Measurements from ENCODE around the gene EIF2S2. TPM values are rescaled to one million over a fixed set of nuclear protein-coding genes. Genes with fewer than 3 reads are reported as not detected.

EIF2S2 gene
- total and polyA plus RNA-seq, 2 donors = 54.8 to 58.1 TPM

DNA sequence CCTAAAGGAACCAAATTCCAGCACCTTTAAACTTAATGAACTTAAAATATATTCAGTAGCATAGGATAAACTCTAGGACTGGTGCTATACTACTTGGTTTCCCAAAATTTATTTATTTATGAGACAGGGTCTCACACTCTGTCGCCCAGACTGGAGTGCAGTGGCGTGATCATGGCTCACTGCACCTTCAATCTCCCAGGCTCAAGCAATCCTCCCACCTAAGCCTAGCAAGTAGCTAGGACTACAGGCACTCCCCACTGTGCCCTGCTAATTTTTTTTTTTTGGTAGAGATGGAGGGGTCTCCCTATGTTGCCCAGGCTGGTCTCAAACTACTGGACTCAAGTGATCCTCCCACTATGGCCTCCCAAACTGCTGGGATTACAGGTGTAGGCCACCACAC is 21.4 kb downstream of the EIF2S2 start:
- DNase-seq (ENCODE audit: extremely low spot score) = no peak
- H3K27ac ChIP-seq (ENCODE audit: low read depth) = no peak overlapping the region
- peaks cover 4% of the 10 kb centered on the region for H3K36me3 ChIP-seq (ENCODE audit: insufficient read depth)

DNA sequence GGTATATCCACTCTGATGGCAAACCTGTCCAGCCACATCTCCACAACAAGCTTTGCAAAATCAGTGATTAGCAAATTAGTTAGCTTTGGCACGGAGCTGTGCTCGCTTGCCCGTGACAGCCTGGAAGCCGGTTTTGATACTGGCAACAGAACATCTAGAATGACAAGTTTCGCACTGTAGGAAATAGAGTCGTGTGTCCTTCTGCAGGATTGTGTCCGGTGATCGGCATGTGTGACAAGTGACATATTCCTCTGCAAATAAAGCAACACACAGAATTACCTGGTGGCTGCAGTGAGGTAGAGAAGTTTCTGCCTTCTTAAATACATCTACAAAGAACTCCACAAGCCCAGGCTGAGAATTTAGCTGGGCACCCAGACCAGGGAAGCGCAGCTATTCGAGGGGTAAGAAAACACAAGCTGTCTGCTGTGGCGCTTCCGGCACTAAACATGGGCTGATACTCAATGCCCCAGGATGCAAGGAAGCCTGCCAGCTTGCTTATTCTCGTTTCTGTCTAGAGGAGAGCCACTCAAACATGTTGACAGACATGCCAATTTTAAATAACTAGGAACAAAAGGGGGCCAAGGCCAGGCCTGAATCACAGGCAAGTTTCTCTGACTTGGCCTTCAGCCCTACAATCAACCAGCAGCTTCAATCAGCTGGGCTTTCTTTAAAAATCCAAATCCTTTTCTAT is 22.2 kb downstream of the EIF2S2 start:
- peaks cover 4% of the 10 kb centered on the region for H3K36me3 ChIP-seq (ENCODE audit: insufficient read depth)
- H3K4me1 ChIP-seq (ENCODE audit: insufficient read depth) = no peaks in the 10 kb centered on the region
- DNase-seq (ENCODE audit: extremely low spot score) = no peak

More for the DNA sequence above, 21.4 kb downstream of the EIF2S2 start:
- Histone ChIP-seq H3K4me3 (ENCODE audit: low read depth, low read length) (no peak overlapping the region), H3K4me1 (ENCODE audit: insufficient read depth) (no peaks in the 10 kb centered on the region)
- WGBS = 98% methylated on average over 2 of the region's 2 CpGs

DNA sequence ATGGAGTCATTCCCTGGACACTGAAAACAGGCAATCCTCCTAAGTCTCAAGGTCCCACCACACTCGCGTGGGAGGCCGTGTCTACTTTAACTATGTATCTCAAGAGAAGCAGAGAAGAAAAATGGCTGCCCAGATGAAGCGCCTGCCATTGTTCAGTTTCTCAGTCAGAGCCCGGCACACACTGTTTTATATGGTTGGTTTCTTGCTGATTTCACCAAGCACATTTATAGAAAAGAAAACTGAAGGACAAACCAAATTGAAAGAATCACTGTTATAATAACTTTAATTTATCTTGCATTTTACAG is 22.9 kb downstream of the EIF2S2 start:
- 88% methylated on average over 5 of the region's 5 CpGs for whole genome bisulfite sequencing
- Histone ChIP-seq H3K4me3 (ENCODE audit: low read depth, low read length) (no peak overlapping the region), H3K4me1 (ENCODE audit: insufficient read depth) (no peaks in the 10 kb centered on the region), H3K27ac (ENCODE audit: low read depth) (no peak overlapping the region), H3K36me3 (ENCODE audit: insufficient read depth) (peaks cover 6% of the 10 kb centered on the region)
- DNase-seq (ENCODE audit: extremely low spot score) = no peak

More for the DNA sequence above, 22.2 kb downstream of the EIF2S2 start:
- WGBS = 91% methylated on average over 13 of the region's 13 CpGs
- Histone ChIP-seq H3K4me3 (ENCODE audit: low read depth, low read length) (no peak overlapping the region), H3K27ac (ENCODE audit: low read depth) (no peak overlapping the region)

- Histone ChIP-seq H3K36me3 (ENCODE audit: insufficient read depth) (peaks cover 6% of the 10 kb centered on the region), H3K27ac (ENCODE audit: low read depth) (no peak overlapping the region)
- WGBS = 82% methylated on average over 15 of the region's 15 CpGs
Measured at GRCh38 chr20:34088305-34089174, 23.5 kb downstream of the EIF2S2 start.

GRCh38 chr20:34085544-34086040 is 26.5 kb downstream of the EIF2S2 start:
- H3K36me3 ChIP-seq (ENCODE audit: insufficient read depth) = peaks cover 8% of the 10 kb centered on the region
- WGBS = 70% methylated on average over 5 of the region's 5 CpGs
- H3K27ac ChIP-seq (ENCODE audit: low read depth) = no peak overlapping the region
- DNase-seq (ENCODE audit: extremely low spot score) = no peak
- H3K4me1 ChIP-seq (ENCODE audit: insufficient read depth) = no peaks in the 10 kb centered on the region
- H3K4me3 ChIP-seq (ENCODE audit: low read depth, low read length) = no peak overlapping the region

More at GRCh38 chr20:34088305-34089174, 23.5 kb downstream of the EIF2S2 start:
- Histone ChIP-seq H3K4me1 (ENCODE audit: insufficient read depth) (no peaks in the 10 kb centered on the region), H3K4me3 (ENCODE audit: low read depth, low read length) (no peak overlapping the region)
- DNase-seq (ENCODE audit: extremely low spot score) = no peak

GRCh38 chr20:34084227-34084923 is 27.7 kb downstream of the EIF2S2 start:
- no peak for DNase-seq (ENCODE audit: extremely low spot score)
- Histone ChIP-seq H3K4me1 (ENCODE audit: insufficient read depth) (no peaks in the 10 kb centered on the region), H3K36me3 (ENCODE audit: insufficient read depth) (peaks cover 4% of the 10 kb centered on the region), H3K4me3 (ENCODE audit: low read depth, low read length) (no peak overlapping the region), H3K27ac (ENCODE audit: low read depth) (no peak overlapping the region)
- WGBS = 85% methylated on average over 9 of the region's 9 CpGs

- Histone ChIP-seq H3K4me3 (ENCODE audit: low read depth, low read length) (no peak overlapping the region), H3K36me3 (ENCODE audit: insufficient read depth) (peaks cover 4% of the 10 kb centered on the region), H3K27ac (ENCODE audit: low read depth) (no peak overlapping the region), H3K4me1 (ENCODE audit: insufficient read depth) (no peaks in the 10 kb centered on the region)
- no peak for DNase-seq (ENCODE audit: extremely low spot score)
- WGBS = 95% methylated on average over 2 of the region's 2 CpGs
Measured at GRCh38 chr20:34083781-34084180, 28.3 kb downstream of the EIF2S2 start.

GRCh38 chr20:34083137-34083536 is 28.9 kb downstream of the EIF2S2 start:
- peaks cover 4% of the 10 kb centered on the region for H3K36me3 ChIP-seq (ENCODE audit: insufficient read depth)
- WGBS = 25% methylated on average over 7 of the region's 7 CpGs
- H3K4me3 ChIP-seq (ENCODE audit: low read depth, low read length) = no peak overlapping the region
- H3K27ac ChIP-seq (ENCODE audit: low read depth) = no peak overlapping the region
- peak; percentile 20 for DNase-seq (ENCODE audit: extremely low spot score)
- H3K4me1 ChIP-seq (ENCODE audit: insufficient read depth) = no peaks in the 10 kb centered on the region

DNA sequence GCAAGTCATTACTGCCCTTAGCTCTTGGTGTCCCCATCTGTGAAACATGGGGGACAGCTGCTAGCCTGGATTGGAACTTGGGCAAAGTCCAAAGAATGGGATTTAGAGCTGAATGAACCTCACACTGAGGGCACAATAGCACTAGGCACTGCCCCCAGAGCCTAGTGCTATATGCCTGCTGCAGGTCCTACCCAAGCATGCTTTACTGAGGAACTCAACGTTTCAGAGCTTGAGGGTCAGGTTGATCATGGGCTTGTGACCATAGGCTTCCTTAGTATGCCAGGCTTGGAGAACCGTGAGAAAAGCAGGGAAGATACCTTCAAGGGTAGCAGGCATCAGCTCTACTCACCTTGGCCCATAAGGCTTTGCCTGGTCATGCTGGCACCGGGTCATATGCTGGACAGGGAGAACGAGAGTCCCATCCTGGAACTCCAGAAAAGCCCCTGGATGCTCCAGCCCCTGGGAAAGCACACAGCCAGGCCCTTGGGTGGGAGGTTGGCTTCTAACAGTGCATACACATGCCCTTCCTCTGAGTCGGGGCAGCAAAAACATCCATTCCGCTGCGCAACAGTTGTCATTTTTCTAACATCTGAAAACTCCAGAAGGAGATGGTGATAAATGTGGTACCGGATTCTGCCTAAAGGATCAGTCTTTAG is 29.7 kb downstream of the EIF2S2 start:
- H3K27ac ChIP-seq (ENCODE audit: low read depth) = no peak overlapping the region
- no peak overlapping the region for H3K4me3 ChIP-seq (ENCODE audit: low read depth, low read length)

GRCh38 chr20:34079818-34080217 is 32.2 kb downstream of the EIF2S2 start:
- 96% methylated on average over 6 of the region's 6 CpGs for WGBS
- Histone ChIP-seq H3K4me1 (ENCODE audit: insufficient read depth) (no peaks in the 10 kb centered on the region), H3K4me3 (ENCODE audit: low read depth, low read length) (no peak overlapping the region), H3K27ac (ENCODE audit: low read depth) (no peak overlapping the region), H3K36me3 (ENCODE audit: insufficient read depth) (peaks cover 4% of the 10 kb centered on the region)
- DNase-seq (ENCODE audit: extremely low spot score) = no peak

More for the DNA sequence above, 29.7 kb downstream of the EIF2S2 start:
- H3K4me1 ChIP-seq (ENCODE audit: insufficient read depth) = no peaks in the 10 kb centered on the region
- DNase-seq (ENCODE audit: extremely low spot score) = no peak
- peaks cover 4% of the 10 kb centered on the region for H3K36me3 ChIP-seq (ENCODE audit: insufficient read depth)
- WGBS = 91% methylated on average over 8 of the region's 8 CpGs

DNA sequence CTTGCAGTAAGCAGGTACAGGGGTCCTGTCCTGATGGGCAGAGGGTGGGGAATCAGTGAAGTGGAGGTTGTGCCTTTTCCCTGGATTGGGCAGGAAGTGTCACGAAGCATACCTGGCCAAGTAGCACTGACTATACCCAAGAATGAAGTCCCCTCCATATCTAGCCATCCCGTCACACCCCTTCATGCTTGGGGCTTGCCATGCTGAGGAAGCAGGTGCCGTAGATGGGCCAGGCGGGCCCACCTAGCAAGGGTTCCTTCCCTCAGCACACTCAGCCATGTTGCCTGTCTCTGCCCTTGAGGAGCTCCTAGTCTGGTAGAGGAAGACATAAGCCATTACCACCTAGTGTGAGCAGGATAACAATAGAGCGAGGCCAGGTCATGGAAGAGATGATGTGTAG is 33.5 kb downstream of the EIF2S2 start:
- no peak overlapping the region for H3K4me3 ChIP-seq (ENCODE audit: low read depth, low read length)
- H3K27ac ChIP-seq (ENCODE audit: low read depth) = no peak overlapping the region
- H3K36me3 ChIP-seq (ENCODE audit: insufficient read depth) = peaks cover 2% of the 10 kb centered on the region
- no peak for DNase-seq (ENCODE audit: extremely low spot score)
- WGBS = 98% methylated on average over 5 of the region's 5 CpGs
- H3K4me1 ChIP-seq (ENCODE audit: insufficient read depth) = no peaks in the 10 kb centered on the region

- no peak for DNase-seq (ENCODE audit: extremely low spot score)
- Histone ChIP-seq H3K27ac (ENCODE audit: low read depth) (no peak overlapping the region), H3K4me1 (ENCODE audit: insufficient read depth) (no peaks in the 10 kb centered on the region), H3K4me3 (ENCODE audit: low read depth, low read length) (no peak overlapping the region), H3K36me3 (ENCODE audit: insufficient read depth) (peaks cover 4% of the 10 kb centered on the region)
- WGBS = 93% methylated on average over 20 of the region's 20 CpGs
Measured at GRCh38 chr20:34076952-34077351, 35.1 kb downstream of the EIF2S2 start.

DNA sequence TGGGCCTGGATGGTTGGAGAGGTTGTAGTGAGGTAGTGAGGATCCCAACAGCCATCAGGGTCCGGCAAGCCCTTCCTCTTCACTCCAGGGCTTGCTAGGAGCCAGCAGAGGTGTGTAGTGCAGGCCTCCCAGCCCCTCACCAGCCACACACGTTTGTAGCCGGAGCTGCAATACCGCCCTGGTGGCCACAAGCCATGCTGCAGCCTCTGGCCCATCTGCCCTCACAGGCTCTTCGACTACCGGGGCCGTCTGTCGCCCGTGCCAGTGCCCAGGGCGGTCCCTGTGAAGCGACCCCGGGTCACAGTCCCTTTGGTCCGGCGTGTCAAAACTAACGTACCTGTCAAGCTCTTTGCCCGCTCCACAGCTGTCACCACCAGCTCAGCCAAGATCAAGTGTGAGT is 36.4 kb downstream of the EIF2S2 start:
- 92% methylated on average over 16 of the region's 16 CpGs for WGBS

More for the DNA sequence above, 36.4 kb downstream of the EIF2S2 start:
- DNase-seq (ENCODE audit: extremely low spot score) = no peak
- no peak overlapping the region for H3K27ac ChIP-seq (ENCODE audit: low read depth)
- H3K36me3 ChIP-seq (ENCODE audit: insufficient read depth) = peaks cover 2% of the 10 kb centered on the region
- H3K4me3 ChIP-seq (ENCODE audit: low read depth, low read length) = no peak overlapping the region
- no peaks in the 10 kb centered on the region for H3K4me1 ChIP-seq (ENCODE audit: insufficient read depth)
